Activated CD4-positive, alpha-beta T cell treated with anti-CD3 and anti-CD28 coated beads, Interleukin-2, amount 10 ng/mL, durations not matched to agents 7 days and 5 days (primary cell): Measurements from ENCODE around the gene TEAD2. TPM values are rescaled to one million over a fixed set of nuclear protein-coding genes. Genes with fewer than 3 reads are reported as not detected.

Experiments used
- CTCF ChIA-PET: fragments of 350-600 bp; sonication (Branson Sonifier 250); formaldehyde crosslinking; loops from one replicate; lab custom pipeline; 2021; ENCODE audit warnings: antibody characterized with exemption; lab: Charles Lee
- POLR2A ChIA-PET: fragments of 350-600 bp; sonication (Branson Sonifier 250); formaldehyde crosslinking; loops from one replicate; lab custom pipeline; 2021; ENCODE audit warnings: antibody characterized with exemption; lab: Charles Lee
- DNase-seq: peaks from one replicate; pipeline ENCODE4 v3.0.0-alpha.2; 2020
- H3K27ac Mint-ChIP-seq: one replicate; pipeline ENCODE4 v1.8.0; 2021; ENCODE audit warnings: mild to moderate bottlenecking, moderate library complexity, mixed read lengths
- H3K27me3 Mint-ChIP-seq: one replicate; pipeline ENCODE4 v1.8.0; 2021; ENCODE audit warnings: mixed read lengths
- H3K36me3 Mint-ChIP-seq: one replicate; pipeline ENCODE4 v1.8.0; 2021; ENCODE audit warnings: low read depth, mixed read lengths
- H3K4me1 Mint-ChIP-seq: one replicate; pipeline ENCODE4 v1.8.0; 2021; ENCODE audit warnings: mixed read lengths
- H3K4me3 Mint-ChIP-seq: one replicate; pipeline ENCODE4 v1.8.0; 2021; ENCODE audit warnings: mild to moderate bottlenecking, moderate library complexity, mixed read lengths
- H3K9me3 Mint-ChIP-seq: one replicate; pipeline ENCODE4 v1.8.0; 2021; ENCODE audit warnings: mixed read lengths
- total RNA-seq, 2 experiments: library from RNA; stranded (reverse); gene quantifications; one replicate each; pipeline ENCODE4 v1.2.3, GENCODE V29; 2021

TEAD2 gene
- total RNA-seq, 2 experiments from 2014 or later, result not detected

DNA sequence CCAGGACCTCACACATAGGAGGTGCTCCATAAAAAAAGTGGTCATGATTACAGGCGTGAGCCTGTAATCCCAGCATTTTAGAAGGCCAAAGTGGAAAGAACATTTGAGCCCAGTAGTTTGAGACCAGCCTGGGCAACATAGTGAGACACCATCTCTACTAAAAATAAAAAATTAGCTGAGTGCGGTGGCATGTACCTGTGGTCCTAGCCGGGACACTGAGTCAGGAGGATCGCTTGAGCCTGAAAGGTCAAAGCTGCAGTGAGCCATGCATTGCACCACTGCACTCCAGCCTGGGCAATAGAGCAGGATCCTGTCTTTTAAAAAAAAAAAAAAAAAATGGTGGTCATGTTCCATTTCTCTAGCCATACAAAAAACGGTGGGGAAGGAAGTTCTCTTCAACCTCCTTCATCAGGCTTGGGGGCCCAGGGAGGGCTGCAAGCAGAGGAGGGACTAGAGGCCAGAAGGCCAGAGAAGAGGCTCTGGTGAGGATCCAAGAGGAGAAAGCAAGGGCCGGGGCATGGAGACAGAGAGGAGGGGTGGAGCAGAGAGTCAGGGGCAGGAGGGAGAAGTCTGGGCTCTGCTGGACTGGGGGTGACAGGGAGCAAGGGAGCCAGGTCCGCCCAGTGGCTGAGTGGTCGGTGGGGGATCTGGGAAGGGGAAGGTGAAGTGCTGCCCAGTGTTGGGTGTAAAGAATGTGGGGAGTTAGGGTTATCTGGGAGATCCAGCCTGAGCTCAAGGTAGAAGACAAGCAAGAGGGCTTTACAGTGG lies 34.7 kb upstream of the TEAD2 start:
- Mint-ChIP-seq H3K27me3 (peaks cover 4% of the 10 kb centered on the region), H3K36me3 (no peaks in the 10 kb centered on the region), H3K9me3 (no peaks in the 10 kb centered on the region), H3K4me1 (peaks cover 32% of the 10 kb centered on the region), H3K27ac (no peak overlapping the region), H3K4me3 (no peak overlapping the region)
- DNase-seq, result no peak
- CTCF ChIA-PET, result interaction anchor here (0.8 kb wide), 1 partner anchor 20 kb away, joined by 4 read pairs; no protein-coding TSS in a partner anchor
- POLR2A ChIA-PET, result no interaction called here

DNA sequence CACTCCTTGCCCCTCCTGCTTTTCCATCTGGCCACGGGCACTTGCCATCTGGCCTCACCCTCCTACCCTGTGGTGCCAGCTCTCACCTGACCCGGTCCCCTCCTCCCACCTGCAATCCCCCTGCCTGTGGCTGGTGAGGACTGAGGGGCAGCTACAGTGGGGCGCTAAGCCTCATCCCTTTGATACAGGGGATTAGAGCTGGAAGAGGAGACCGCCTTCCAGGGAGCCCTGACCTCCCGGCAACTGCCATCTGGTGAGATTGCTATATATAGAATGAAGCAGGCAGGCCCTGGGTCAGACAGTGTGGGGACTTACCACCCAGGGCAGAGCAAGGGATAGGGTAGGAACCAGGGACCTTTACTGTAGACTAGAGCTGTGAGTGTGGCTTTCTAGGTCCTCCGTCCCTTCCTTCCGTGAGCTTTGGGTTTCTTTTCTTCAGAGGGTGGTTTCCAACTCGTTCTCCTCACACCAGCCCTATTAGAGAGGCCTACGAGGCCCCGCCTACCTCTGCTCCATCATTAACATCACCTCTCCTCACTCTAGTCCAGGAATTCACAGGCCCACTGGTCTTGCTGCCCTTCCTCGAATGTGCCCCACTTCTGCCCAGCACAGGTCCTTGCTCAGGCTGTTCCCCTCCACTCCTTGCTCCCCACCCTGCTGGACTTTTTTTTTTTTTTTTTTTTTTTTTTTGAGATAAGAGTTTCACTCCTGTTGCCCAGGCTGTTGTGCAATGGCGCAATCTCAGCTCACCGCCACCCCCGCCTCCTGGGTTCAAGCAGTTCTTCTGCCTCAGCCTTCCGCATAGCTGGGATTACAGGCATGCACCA lies 33.6 kb upstream of the TEAD2 start:
- Mint-ChIP-seq H3K4me1 (peaks cover 39% of the 10 kb centered on the region), H3K27ac (peak overlapping the region; percentile 19), H3K4me3 (no peak overlapping the region), H3K36me3 (no peaks in the 10 kb centered on the region), H3K9me3 (no peaks in the 10 kb centered on the region), H3K27me3 (peaks cover 5% of the 10 kb centered on the region)
- POLR2A ChIA-PET, result no interaction called here
- CTCF ChIA-PET, result interaction anchor here (0.8 kb wide), 1 partner anchor 11 kb away, joined by 3 read pairs; no protein-coding TSS in a partner anchor
- DNase-seq, result no peak

DNA sequence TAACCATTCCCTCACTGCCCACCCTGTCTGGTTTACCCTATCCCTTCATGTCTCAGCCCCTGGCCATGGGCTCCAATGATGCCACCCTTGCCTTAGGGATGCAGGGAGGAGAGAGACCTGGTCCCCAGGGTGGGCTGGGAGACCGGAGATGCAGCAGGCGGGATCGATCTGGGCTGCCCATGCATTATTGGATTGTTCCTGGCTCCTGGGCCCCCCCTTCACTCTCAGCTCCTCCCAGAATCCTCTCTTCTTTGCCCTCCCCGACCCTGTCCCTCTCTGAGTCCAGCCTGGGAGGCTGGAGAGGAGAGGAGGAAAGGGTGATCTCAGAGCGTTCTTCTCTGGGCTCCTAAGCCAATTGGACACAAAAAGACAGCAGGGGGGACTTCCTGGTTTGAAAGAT lies 31.7 kb upstream of the TEAD2 start:
- H3K9me3 Mint-ChIP-seq, result no peaks in the 10 kb centered on the region
- peaks cover 34% of the 10 kb centered on the region for H3K4me1 Mint-ChIP-seq
- H3K27me3 Mint-ChIP-seq, result peaks cover 5% of the 10 kb centered on the region
- CTCF ChIA-PET, result interaction anchor here (0.8 to 1.8 kb wide), 6 partner anchors 17 to 80 kb away, joined by 3 to 6 read pairs (median 4); partner anchors contain the start of genes FLT3LG and PIH1D1
- H3K4me3 Mint-ChIP-seq, result no peak overlapping the region
- DNase-seq, result no peak
- H3K27ac Mint-ChIP-seq, result peak overlapping the region; percentile 48
- POLR2A ChIA-PET, result no interaction called here
- H3K36me3 Mint-ChIP-seq, result no peaks in the 10 kb centered on the region

DNA sequence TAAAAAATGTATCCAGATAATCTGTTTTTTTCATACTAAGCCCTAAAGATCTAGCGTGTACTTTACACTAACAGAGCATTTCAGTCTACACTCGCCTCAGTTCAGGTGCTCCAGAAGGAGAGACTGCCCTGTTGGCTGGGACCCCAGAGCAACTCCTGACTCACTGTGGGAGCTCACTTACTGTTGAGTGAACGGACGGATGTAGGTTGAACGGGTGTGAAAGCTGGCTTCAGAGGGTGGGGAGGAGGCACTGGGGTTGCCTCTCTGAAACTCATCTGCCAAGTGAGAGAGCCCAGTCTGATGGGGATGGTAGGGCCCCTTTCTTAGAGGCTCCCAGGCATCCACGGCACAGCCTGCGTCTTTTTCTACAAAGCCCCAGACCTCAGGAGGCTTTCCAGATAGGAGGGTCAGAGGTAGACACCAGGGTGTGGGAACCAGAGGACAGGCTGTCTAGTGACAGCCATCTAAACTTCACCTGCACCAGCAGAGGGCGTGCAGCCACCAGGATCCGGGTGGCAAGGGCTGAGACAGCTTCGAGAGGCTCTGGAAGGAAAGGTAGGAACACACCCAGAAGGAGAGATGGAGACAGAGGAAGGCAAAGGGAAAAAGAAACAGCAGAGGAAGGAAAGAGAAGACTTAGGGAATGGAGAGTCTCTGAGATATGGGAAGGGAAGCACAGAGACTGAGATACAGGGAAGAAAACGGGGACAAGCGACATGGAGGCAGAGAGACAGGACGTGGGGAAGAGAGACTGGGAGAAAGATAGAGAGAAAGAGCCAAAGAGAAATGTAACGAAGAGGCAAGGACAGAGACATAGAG lies 29.6 kb upstream of the TEAD2 start:
- peaks cover 4% of the 10 kb centered on the region for H3K27me3 Mint-ChIP-seq

DNA sequence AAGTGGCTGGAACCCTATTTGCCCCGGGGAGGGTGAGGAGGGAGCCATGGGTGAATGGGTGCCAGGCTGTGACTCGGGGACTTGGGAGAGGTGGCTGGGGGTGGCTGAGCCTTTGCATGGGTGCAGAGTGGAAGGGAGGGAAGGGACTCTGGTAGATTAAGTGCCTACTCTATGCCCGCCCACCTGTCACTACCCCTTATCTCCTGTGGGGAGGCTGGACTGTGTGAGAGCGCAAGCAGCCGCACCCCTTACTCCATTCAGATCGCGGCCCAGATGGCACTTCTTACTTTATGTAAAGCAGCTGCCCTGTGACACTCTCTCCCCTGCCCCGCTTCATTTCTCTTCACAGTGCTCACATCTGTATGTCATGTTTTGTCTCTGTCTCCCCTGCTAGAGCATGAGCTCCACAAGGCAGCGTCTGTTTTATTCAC lies 28.7 kb upstream of the TEAD2 start:
- CTCF ChIA-PET, result interaction anchor here (0.6 to 2.5 kb wide), 24 partner anchors 7 to 259 kb away, joined by 3 to 10 read pairs (median 4); partner anchors contain the start of genes FLT3LG, GFY, PIH1D1 and SLC17A7
- H3K27ac Mint-ChIP-seq, result no peak overlapping the region
- peaks cover 31% of the 10 kb centered on the region for H3K4me1 Mint-ChIP-seq
- H3K27me3 Mint-ChIP-seq, result peaks cover 4% of the 10 kb centered on the region
- no peak overlapping the region for H3K4me3 Mint-ChIP-seq
- POLR2A ChIA-PET, result no interaction called here
- H3K36me3 Mint-ChIP-seq, result peaks cover 2% of the 10 kb centered on the region
- no peak for DNase-seq
- H3K9me3 Mint-ChIP-seq, result peaks cover 3% of the 10 kb centered on the region

More for the DNA sequence above, 29.6 kb upstream of the TEAD2 start:
- ChIA-PET CTCF (interaction anchor here (0.6 to 2.5 kb wide), 32 partner anchors 8 to 293 kb away, joined by 3 to 10 read pairs (median 4); partner anchors contain the start of genes FLT3LG, GFY, PIH1D1 and SLC17A7), POLR2A (no interaction called here)
- H3K36me3 Mint-ChIP-seq, result peaks cover 2% of the 10 kb centered on the region
- no peak overlapping the region for H3K4me3 Mint-ChIP-seq
- no peak overlapping the region for H3K27ac Mint-ChIP-seq
- H3K9me3 Mint-ChIP-seq, result peaks cover 3% of the 10 kb centered on the region
- DNase-seq, result peak; percentile 87
- H3K4me1 Mint-ChIP-seq, result peaks cover 31% of the 10 kb centered on the region

DNA sequence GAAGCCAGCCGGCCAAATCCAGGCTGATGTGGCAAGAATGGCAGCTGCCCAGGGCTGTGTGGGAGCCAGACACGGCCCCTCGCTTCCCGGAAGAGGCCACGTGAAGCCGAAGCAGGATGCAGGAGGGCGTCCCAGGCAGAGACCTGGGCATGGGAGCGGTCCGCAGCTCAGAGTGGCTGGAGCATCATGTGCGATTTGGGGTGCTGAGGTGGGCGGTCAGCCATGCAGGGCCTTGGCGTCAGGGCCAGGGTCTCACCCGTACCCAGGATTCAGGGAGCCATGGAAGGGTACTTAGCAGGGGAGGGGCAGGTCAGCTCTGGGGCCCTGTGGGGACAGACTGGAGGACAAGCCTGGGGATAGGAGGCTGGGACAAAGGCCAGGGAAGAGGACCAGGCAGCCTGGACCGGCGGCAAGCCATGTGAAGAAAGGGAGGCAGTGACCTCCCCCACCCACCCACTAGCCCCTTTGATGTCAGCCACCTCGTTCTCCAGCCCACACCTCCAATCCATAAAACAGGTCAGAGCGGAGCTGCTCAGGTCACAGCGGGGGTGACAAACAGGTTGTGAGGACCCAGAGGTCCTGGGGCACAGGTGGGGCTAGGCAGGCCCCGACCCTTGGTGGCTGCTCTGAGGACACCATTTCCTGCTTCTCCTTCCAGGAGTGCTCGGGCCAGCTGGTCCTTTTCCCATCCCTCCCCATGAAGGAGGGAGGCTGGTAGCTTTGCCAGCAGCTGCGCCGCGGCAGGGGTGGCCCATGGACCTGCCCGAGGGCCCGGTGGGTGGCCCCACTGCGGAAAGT lies 28.1 kb upstream of the TEAD2 start:
- CTCF ChIA-PET, result interaction anchor here (1.0 to 2.5 kb wide), 9 partner anchors 16 to 86 kb away, joined by 3 to 10 read pairs (median 4); partner anchors contain the start of genes FLT3LG and PIH1D1
- Mint-ChIP-seq H3K4me1 (peaks cover 31% of the 10 kb centered on the region), H3K9me3 (peaks cover 3% of the 10 kb centered on the region), H3K4me3 (no peak overlapping the region), H3K27ac (no peak overlapping the region), H3K27me3 (peaks cover 4% of the 10 kb centered on the region), H3K36me3 (peaks cover 2% of the 10 kb centered on the region)
- POLR2A ChIA-PET, result no interaction called here
- DNase-seq, result no peak

DNA sequence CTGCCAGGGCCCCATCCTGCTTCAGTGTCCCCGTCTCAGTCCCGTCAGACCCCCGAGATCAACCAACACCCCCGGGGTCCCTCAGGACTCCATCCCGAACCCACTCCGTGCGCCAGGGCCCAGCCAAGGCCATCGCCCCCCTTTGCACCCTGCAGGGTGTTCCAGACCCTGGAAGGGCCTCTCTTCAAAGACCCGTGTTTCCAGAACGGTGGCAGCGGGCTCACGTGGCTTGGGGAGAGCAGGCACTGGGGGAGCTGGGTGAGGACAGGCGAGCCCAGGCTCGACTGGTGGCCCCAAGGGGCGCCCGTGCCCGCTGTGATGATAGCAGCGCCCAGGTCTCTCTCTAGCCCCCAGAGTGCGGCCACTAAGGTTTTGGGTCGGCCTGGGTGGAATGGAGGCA lies 27.2 kb upstream of the TEAD2 start:
- ChIA-PET POLR2A (no interaction called here), CTCF (interaction anchor here (1.2 to 1.5 kb wide), 2 partner anchors 31 to 84 kb away, joined by 4 to 6 read pairs; partner anchors contain the start of gene FLT3LG)
- Mint-ChIP-seq H3K36me3 (peaks cover 2% of the 10 kb centered on the region), H3K4me1 (peaks cover 31% of the 10 kb centered on the region), H3K27ac (no peak overlapping the region), H3K4me3 (no peak overlapping the region), H3K27me3 (peaks cover 4% of the 10 kb centered on the region), H3K9me3 (peaks cover 3% of the 10 kb centered on the region)
- DNase-seq, result no peak

DNA sequence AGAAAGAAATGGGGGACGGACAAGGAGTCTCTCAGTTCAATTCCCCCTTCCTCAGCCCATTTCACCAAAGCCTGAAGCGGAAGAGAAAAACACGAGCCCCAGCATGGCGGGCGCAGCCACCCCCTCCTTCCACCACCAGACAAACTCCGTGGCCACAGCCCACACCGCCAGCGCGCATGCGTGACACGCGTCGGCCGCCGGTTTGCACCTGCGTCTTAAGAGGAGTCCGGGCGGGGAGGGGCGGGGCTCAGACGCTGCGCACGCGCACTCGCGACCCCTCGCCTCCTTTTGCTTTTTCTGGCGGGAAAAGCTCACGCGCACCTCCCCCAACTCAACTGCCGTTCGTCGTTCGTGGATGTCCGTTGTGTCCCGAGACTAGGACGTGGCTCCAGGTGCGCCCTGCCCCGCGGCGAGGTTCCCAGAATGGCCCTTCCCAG lies 25.7 kb upstream of the TEAD2 start, which contains the start of gene KASH5:
KASH5 (plus strand) TSS at position 314 of the 437 bp plus-strand sequence. CDS start 2,635 bp downstream, outside the sequence.
- Mint-ChIP-seq H3K27me3 (peaks cover 9% of the 10 kb centered on the region), H3K4me1 (peaks cover 31% of the 10 kb centered on the region), H3K4me3 (peak within 1 kb of the TSS; percentile 58), H3K27ac (peak within 1 kb of the TSS; percentile 86), H3K9me3 (peaks cover 8% of the 10 kb centered on the region), H3K36me3 (peaks cover 2% of the 10 kb centered on the region)
- POLR2A ChIA-PET, result no interaction called here
- CTCF ChIA-PET, result no interaction called here
- peak; percentile 88 for DNase-seq

DNA sequence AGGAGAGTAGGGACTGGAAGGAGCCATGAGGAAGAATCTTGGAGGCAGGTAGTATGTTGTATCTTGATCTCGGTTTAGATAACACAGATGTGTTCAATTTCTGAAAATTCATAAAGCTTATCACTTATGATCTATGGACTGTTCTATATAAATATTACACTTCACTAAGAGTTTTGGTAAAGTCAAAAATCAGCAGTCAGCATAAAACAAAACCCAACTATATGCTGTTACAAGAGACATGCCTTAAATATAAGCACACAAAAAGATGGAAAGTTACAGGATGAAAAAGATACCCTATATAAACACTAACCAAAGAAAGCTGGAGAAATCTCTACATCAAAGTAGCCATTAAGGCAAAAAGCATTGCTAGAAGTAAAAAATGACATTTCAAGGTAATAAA lies 21.4 kb upstream of the TEAD2 start:
- no peak overlapping the region for H3K27ac Mint-ChIP-seq
- peaks cover 16% of the 10 kb centered on the region for H3K9me3 Mint-ChIP-seq
- H3K4me1 Mint-ChIP-seq, result peaks cover 12% of the 10 kb centered on the region
- CTCF ChIA-PET, result interaction anchor here (0.8 kb wide), 1 partner anchor 8 kb away, joined by 3 read pairs; no protein-coding TSS in a partner anchor
- no peak for DNase-seq
- H3K27me3 Mint-ChIP-seq, result peaks cover 17% of the 10 kb centered on the region
- peaks cover 4% of the 10 kb centered on the region for H3K36me3 Mint-ChIP-seq
- no peak overlapping the region for H3K4me3 Mint-ChIP-seq
- POLR2A ChIA-PET, result no interaction called here

DNA sequence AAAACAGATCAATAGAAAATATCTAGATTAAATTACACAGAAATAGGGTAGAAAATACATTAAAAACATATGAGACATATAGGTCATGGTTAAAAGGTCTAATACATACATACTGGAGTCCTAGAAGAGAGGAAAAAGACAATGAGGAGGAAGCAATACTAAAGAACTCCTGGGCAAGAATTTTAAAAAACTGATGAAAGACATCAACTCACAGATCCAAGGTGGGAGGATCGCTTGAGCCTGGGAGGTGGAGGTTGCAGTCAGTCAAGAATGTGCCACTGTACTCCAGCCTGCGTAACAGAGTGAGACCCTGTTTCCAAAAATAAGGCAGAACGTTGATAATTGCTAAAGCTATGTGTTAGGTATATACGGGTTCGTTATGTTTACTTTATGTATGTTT lies 20.4 kb upstream of the TEAD2 start:
- H3K4me1 Mint-ChIP-seq, result peaks cover 3% of the 10 kb centered on the region
- H3K27me3 Mint-ChIP-seq, result peaks cover 16% of the 10 kb centered on the region
- CTCF ChIA-PET, result no interaction called here
- no peak for DNase-seq
- peaks cover 4% of the 10 kb centered on the region for H3K36me3 Mint-ChIP-seq
- H3K9me3 Mint-ChIP-seq, result peaks cover 13% of the 10 kb centered on the region
- POLR2A ChIA-PET, result no interaction called here
- H3K27ac Mint-ChIP-seq, result no peak overlapping the region
- no peak overlapping the region for H3K4me3 Mint-ChIP-seq

DNA sequence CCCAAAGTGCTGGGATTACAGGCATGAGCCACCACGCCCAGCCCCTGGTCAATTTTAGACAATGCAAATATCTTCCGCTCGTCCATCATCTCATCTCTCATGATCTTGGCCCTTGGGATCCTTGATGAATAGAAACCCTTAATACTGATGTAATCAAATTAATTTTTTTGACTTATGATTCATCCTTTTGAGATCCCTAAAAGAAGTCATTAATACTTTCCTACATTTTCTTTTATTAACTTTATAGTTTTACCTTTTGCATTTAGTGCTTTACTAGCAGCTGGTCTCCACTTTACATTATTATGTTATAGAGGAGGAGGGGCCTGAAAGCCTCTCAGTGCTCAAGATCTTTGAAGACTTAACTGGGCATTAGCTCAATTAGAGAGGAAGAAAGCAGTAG lies 18.2 kb upstream of the TEAD2 start:
- no peak overlapping the region for H3K27ac Mint-ChIP-seq

More for the DNA sequence above, 18.2 kb upstream of the TEAD2 start:
- Mint-ChIP-seq H3K4me3 (no peak overlapping the region), H3K36me3 (peaks cover 3% of the 10 kb centered on the region), H3K9me3 (peaks cover 13% of the 10 kb centered on the region), H3K27me3 (peaks cover 16% of the 10 kb centered on the region), H3K4me1 (no peaks in the 10 kb centered on the region)
- ChIA-PET CTCF (no interaction called here), POLR2A (no interaction called here)
- no peak for DNase-seq
